ENCODE data around the gene MAG.

MAG gene

DNA sequence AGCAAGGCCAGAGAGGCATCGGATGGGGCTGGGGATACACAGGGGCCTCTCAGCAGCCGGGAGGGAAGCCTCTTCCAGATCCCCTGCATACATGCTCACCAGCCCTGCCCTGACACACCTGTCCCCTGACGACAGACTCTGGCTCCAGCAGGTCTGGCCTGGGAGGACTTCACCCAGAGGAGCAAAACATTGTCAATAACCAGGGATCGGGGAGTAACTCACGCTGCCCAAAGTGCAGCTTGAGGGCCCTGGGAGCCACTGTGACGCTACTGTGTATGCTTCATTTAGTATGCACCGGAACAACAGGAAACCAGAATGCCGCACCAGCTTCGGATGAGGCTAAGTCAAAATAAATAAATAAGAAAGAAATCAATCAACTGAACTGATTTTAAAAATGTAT, 24.6 kb downstream of the MAG start:
- no peaks in the 10 kb centered on the region for H3K27me3 ChIP-seq (ENCODE audit: control insufficient read depth, insufficient read depth, low read length)
- no peaks in the 10 kb centered on the region for H3K36me3 ChIP-seq (ENCODE audit: control insufficient read depth, low read depth, low read length)
- no peak overlapping the region for H3K4me3 ChIP-seq (ENCODE audit: low read length)
- H3K4me1 ChIP-seq (ENCODE audit: control insufficient read depth, low read depth, low read length), result no peaks in the 10 kb centered on the region
- H3K9ac ChIP-seq (ENCODE audit: low read length), result no peak overlapping the region
- no peak overlapping the region for H3K27ac ChIP-seq (ENCODE audit: low read length)
- H3K9me3 ChIP-seq (ENCODE audit: control insufficient read depth, low read depth, low read length), result no peaks in the 10 kb centered on the region

DNA sequence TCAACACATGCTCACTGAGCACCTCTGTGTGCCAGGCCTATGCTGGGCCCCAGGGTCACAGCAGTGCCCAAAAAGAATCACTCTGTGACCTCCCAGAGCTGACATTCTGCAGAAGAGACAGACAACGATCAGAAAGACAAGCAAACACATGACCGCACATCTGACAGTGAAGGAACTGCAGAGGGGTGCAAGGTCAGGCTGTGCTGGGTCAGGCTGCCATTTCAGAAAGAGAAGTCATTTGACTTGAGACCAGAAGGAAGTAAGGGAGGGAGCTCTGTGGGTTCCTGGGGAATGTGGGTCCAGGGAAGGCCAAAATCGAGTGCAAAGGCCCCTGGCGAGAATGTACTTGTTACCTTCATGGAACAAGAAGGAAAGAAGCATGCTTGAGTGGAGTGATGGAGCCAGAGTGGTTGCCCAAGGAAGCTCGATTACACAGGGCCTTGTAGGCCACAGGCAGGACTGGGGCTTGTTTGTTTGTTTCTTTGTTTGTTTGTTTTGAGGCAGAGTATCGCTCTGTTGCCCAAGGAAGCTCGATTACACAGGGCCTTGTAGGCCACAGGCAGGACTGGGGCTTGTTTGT, 25.6 kb downstream of the MAG start:
- no peak overlapping the region for H3K9ac ChIP-seq (ENCODE audit: low read length)
- H3K27me3 ChIP-seq (ENCODE audit: control insufficient read depth, insufficient read depth, low read length), result no peaks in the 10 kb centered on the region
- H3K4me1 ChIP-seq (ENCODE audit: control insufficient read depth, low read depth, low read length), result no peaks in the 10 kb centered on the region
- H3K27ac ChIP-seq (ENCODE audit: low read length), result no peak overlapping the region
- no peak overlapping the region for H3K4me3 ChIP-seq (ENCODE audit: low read length)
- H3K36me3 ChIP-seq (ENCODE audit: control insufficient read depth, low read depth, low read length), result no peaks in the 10 kb centered on the region
- H3K9me3 ChIP-seq (ENCODE audit: control insufficient read depth, low read depth, low read length), result no peaks in the 10 kb centered on the region

DNA sequence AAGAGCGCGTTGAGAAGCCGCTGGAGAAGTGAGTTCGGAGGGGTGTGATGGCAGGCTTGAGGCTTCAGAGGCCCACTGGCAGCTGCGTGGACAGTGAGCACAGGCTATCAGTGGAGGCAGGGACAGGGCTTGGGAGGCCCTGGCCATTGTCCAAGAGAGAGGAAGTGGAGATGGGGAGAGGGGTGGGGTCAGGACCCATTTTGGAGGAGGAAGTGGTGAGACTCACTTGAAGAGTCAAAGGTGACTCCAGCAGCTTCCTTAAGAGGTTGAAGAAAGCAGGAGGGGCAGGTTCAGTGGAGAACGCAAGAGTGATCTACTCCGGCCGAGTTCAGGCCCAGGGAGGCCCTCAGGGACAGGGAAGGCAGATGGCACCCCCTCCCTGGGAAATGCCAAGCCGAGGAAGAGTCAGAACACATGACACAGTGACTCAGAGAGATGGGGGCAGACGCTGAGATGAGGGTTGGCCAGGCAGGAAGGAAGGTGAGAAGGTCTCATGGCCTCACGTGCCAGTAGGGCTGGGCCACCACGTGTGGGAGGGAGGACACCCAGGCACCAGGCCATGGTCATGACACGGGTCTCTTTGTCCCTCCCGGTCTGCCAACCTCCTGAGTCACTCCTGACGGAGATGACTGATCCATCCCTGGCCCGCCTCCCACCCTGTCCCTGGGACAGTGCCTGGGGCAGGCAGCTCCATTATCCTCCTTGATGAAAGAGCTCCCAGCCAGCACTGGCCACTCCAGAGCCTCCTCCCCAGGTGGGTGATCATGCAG, 26.9 kb downstream of the MAG start:
- Histone ChIP-seq H3K9ac (ENCODE audit: low read length) (no peak overlapping the region), H3K4me1 (ENCODE audit: control insufficient read depth, low read depth, low read length) (no peaks in the 10 kb centered on the region)

DNA sequence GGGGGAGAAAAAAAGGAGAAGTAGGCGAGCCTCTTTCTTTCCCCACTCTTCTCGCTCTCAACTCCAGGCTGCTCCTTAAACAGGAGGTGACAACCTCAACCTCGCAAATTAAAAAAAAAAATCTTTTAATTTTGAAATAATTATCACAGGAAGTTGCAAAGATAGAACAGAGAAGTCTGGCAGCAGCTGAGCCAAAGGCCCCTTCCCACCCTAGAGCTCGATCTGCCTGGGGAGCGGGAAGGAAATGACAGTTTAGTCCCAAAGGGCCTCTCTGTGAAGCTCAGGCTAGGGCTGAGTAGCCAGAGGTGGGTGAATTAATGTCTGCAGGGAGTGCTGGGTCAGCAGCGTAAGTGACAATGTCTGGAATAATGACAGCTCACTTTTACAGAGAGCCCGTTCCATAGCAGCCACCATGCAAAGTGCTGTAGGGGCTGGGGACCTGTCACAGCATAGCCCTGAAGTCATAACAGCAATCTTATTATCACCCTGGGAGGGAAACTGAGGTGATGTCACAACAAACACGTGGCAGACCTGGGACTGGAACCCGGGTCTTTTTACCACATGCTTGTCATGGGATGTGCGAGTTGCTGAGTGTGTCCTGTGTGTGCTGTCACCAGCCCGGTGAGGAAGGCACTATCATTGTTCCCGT, 28.2 kb downstream of the MAG start:
- Histone ChIP-seq H3K27me3 (ENCODE audit: control insufficient read depth, insufficient read depth, low read length) (no peaks in the 10 kb centered on the region), H3K36me3 (ENCODE audit: control insufficient read depth, low read depth, low read length) (no peaks in the 10 kb centered on the region), H3K9ac (ENCODE audit: low read length) (no peak overlapping the region), H3K9me3 (ENCODE audit: control insufficient read depth, low read depth, low read length) (no peaks in the 10 kb centered on the region), H3K27ac (ENCODE audit: low read length) (no peak overlapping the region), H3K4me3 (ENCODE audit: low read length) (no peak overlapping the region), H3K4me1 (ENCODE audit: control insufficient read depth, low read depth, low read length) (no peaks in the 10 kb centered on the region)

More for the DNA sequence above, 26.9 kb downstream of the MAG start:
- Histone ChIP-seq H3K9me3 (ENCODE audit: control insufficient read depth, low read depth, low read length) (no peaks in the 10 kb centered on the region), H3K36me3 (ENCODE audit: control insufficient read depth, low read depth, low read length) (no peaks in the 10 kb centered on the region), H3K4me3 (ENCODE audit: low read length) (no peak overlapping the region), H3K27ac (ENCODE audit: low read length) (no peak overlapping the region), H3K27me3 (ENCODE audit: control insufficient read depth, insufficient read depth, low read length) (no peaks in the 10 kb centered on the region)

- H3K9ac ChIP-seq (ENCODE audit: low read length), result no peak overlapping the region
- no peaks in the 10 kb centered on the region for H3K27me3 ChIP-seq (ENCODE audit: control insufficient read depth, insufficient read depth, low read length)
- no peaks in the 10 kb centered on the region for H3K4me1 ChIP-seq (ENCODE audit: control insufficient read depth, low read depth, low read length)
- no peaks in the 10 kb centered on the region for H3K36me3 ChIP-seq (ENCODE audit: control insufficient read depth, low read depth, low read length)
- H3K4me3 ChIP-seq (ENCODE audit: low read length), result no peak overlapping the region
- H3K9me3 ChIP-seq (ENCODE audit: control insufficient read depth, low read depth, low read length), result no peaks in the 10 kb centered on the region
- H3K27ac ChIP-seq (ENCODE audit: low read length), result no peak overlapping the region
Measured at GRCh38 chr19:35321291-35321690, 29.3 kb downstream of the MAG start.

DNA sequence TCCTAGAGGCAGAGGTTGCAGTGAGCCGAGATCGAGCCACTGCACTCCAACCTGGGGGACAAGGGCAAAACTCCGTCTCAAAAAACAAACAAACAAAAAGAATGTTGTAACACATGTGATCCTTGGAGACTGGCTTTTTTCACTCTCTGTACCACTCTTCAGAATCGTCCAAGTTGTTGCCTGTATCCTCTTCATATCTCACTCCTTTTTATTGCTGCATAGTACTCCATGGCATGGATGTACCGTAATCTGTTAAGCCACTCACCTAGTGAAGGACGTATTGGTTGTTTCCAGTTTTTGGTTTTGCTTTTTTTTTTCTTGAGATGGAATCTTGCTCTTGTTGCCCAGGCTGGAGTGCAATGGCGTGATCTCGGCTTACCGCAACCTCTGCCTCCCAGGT, 30.1 kb downstream of the MAG start:
- no peak overlapping the region for H3K27ac ChIP-seq (ENCODE audit: low read length)
- H3K27me3 ChIP-seq (ENCODE audit: control insufficient read depth, insufficient read depth, low read length), result no peaks in the 10 kb centered on the region
- no peak overlapping the region for H3K4me3 ChIP-seq (ENCODE audit: low read length)
- H3K36me3 ChIP-seq (ENCODE audit: control insufficient read depth, low read depth, low read length), result no peaks in the 10 kb centered on the region
- no peak overlapping the region for H3K9ac ChIP-seq (ENCODE audit: low read length)
- H3K4me1 ChIP-seq (ENCODE audit: control insufficient read depth, low read depth, low read length), result no peaks in the 10 kb centered on the region
- no peaks in the 10 kb centered on the region for H3K9me3 ChIP-seq (ENCODE audit: control insufficient read depth, low read depth, low read length)

- H3K9ac ChIP-seq (ENCODE audit: low read length), result no peak overlapping the region
- H3K27ac ChIP-seq (ENCODE audit: low read length), result no peak overlapping the region
- H3K27me3 ChIP-seq (ENCODE audit: control insufficient read depth, insufficient read depth, low read length), result no peaks in the 10 kb centered on the region
- no peaks in the 10 kb centered on the region for H3K36me3 ChIP-seq (ENCODE audit: control insufficient read depth, low read depth, low read length)
- H3K9me3 ChIP-seq (ENCODE audit: control insufficient read depth, low read depth, low read length), result no peaks in the 10 kb centered on the region
- no peak overlapping the region for H3K4me3 ChIP-seq (ENCODE audit: low read length)
- peaks cover 3% of the 10 kb centered on the region for H3K4me1 ChIP-seq (ENCODE audit: control insufficient read depth, low read depth, low read length)
Measured at GRCh38 chr19:35327642-35328041, 35.7 kb downstream of the MAG start.

GRCh38 chr19:35328851-35329285, 36.9 kb downstream of the MAG start, which contains the start of gene CD22:
CD22 (plus strand) TSS chr19:35329187; CDS start chr19:35332041, 2,854 bp downstream.
- no peaks in the 10 kb centered on the region for H3K36me3 ChIP-seq (ENCODE audit: control insufficient read depth, low read depth, low read length)
- H3K27me3 ChIP-seq (ENCODE audit: control insufficient read depth, insufficient read depth, low read length), result no peaks in the 10 kb centered on the region
- no peak within 1 kb of the TSS for H3K4me3 ChIP-seq (ENCODE audit: low read length)
- peaks cover 3% of the 10 kb centered on the region for H3K4me1 ChIP-seq (ENCODE audit: control insufficient read depth, low read depth, low read length)
- H3K9me3 ChIP-seq (ENCODE audit: control insufficient read depth, low read depth, low read length), result no peaks in the 10 kb centered on the region
- H3K27ac ChIP-seq (ENCODE audit: low read length), result no peak within 1 kb of the TSS
- no peak within 1 kb of the TSS for H3K9ac ChIP-seq (ENCODE audit: low read length)

GRCh38 chr19:35329323-35329722, 37.4 kb downstream of the MAG start:
- Histone ChIP-seq H3K36me3 (ENCODE audit: control insufficient read depth, low read depth, low read length) (no peaks in the 10 kb centered on the region), H3K4me3 (ENCODE audit: low read length) (no peak overlapping the region), H3K9ac (ENCODE audit: low read length) (no peak overlapping the region), H3K9me3 (ENCODE audit: control insufficient read depth, low read depth, low read length) (no peaks in the 10 kb centered on the region), H3K4me1 (ENCODE audit: control insufficient read depth, low read depth, low read length) (peaks cover 3% of the 10 kb centered on the region), H3K27me3 (ENCODE audit: control insufficient read depth, insufficient read depth, low read length) (no peaks in the 10 kb centered on the region), H3K27ac (ENCODE audit: low read length) (no peak overlapping the region)

GRCh38 chr19:35330475-35330874, 38.5 kb downstream of the MAG start:
- Histone ChIP-seq H3K36me3 (ENCODE audit: control insufficient read depth, low read depth, low read length) (no peaks in the 10 kb centered on the region), H3K9me3 (ENCODE audit: control insufficient read depth, low read depth, low read length) (no peaks in the 10 kb centered on the region), H3K4me3 (ENCODE audit: low read length) (no peak overlapping the region), H3K4me1 (ENCODE audit: control insufficient read depth, low read depth, low read length) (peaks cover 3% of the 10 kb centered on the region), H3K9ac (ENCODE audit: low read length) (no peak overlapping the region), H3K27me3 (ENCODE audit: control insufficient read depth, insufficient read depth, low read length) (no peaks in the 10 kb centered on the region), H3K27ac (ENCODE audit: low read length) (no peak overlapping the region)

DNA sequence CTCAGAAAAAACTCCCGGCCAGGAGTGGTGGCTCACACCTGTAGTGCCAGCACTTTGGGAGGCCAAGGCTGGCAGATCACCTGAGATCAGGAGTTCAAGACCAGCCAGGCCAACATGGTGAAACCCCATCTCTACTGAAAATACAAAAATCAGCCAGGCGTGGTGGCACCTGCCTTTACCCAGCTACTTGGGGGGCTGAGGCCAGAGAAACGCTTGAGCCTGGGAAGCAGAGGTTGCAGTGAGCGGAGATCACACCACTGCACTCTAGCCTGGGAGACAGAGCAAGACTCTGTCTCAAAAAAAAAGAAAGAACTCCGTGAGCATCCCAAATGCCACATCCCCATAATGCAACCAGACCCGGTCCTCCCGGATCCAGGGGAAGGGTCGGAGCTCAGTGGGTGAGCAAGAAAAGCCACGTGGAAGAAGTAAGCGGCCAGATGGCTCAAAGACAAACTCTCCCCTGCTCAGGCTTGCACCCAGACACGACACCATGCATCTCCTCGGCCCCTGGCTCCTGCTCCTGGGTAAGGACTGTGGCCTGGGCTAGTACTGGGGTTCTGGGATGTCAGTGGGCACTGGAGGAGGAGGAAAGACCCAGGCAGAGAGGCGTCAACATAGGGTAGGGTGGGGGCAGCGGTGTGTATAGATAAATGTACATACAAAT, 39.7 kb downstream of the MAG start:
- no peaks in the 10 kb centered on the region for H3K9me3 ChIP-seq (ENCODE audit: control insufficient read depth, low read depth, low read length)
- H3K9ac ChIP-seq (ENCODE audit: low read length), result no peak overlapping the region
- H3K36me3 ChIP-seq (ENCODE audit: control insufficient read depth, low read depth, low read length), result no peaks in the 10 kb centered on the region
- H3K27me3 ChIP-seq (ENCODE audit: control insufficient read depth, insufficient read depth, low read length), result no peaks in the 10 kb centered on the region
- no peak overlapping the region for H3K4me3 ChIP-seq (ENCODE audit: low read length)
- H3K4me1 ChIP-seq (ENCODE audit: control insufficient read depth, low read depth, low read length), result peaks cover 3% of the 10 kb centered on the region
- no peak overlapping the region for H3K27ac ChIP-seq (ENCODE audit: low read length)

All from iPS-18a (cell line).